Fibroblast of lung (primary cell): ENCODE measurements around the gene RPL41. TPM values are rescaled to one million over a fixed set of nuclear protein-coding genes. Genes with fewer than 3 reads are reported as not detected.

Experiments
- DNase-seq, 2 donors: peaks; one replicate each; pipeline versions ENCODE4 v3.0.0 to v3.0.0-alpha.2; 2010; ENCODE audit warnings: low read depth in 2 of 2
- H2AFZ ChIP-seq: 2 replicates; pipeline ENCODE4 v1.5.1; 2012; ENCODE audit warnings: low read length, control low read depth, inconsistent platforms
- H3K27ac ChIP-seq: 2 replicates; pipeline ENCODE4 v1.5.1; 2011; ENCODE audit warnings: low read length, control low read depth; ENCODE audit not compliant: insufficient read depth
- H3K27me3 ChIP-seq: 2 replicates; pipeline ENCODE4 v1.5.1; 2011; ENCODE audit warnings: mild to moderate bottlenecking, low read length; ENCODE audit not compliant: control insufficient read depth, insufficient read depth
- H3K36me3 ChIP-seq: 2 replicates; pipeline ENCODE4 v1.5.1; 2011; ENCODE audit warnings: low read length; ENCODE audit not compliant: control insufficient read depth, insufficient read depth
- H3K4me1 ChIP-seq: 2 replicates; pipeline ENCODE4 v1.5.1; 2011; ENCODE audit warnings: low read length; ENCODE audit not compliant: control insufficient read depth, insufficient read depth; ENCODE audit errors: extremely low read depth
- H3K4me2 ChIP-seq: 2 replicates; pipeline ENCODE4 v1.5.1; 2011; ENCODE audit warnings: low read length, control low read depth; ENCODE audit not compliant: insufficient read depth; ENCODE audit errors: extremely low read depth
- H3K4me3 ChIP-seq, 4 experiments: fragments of 200-600 bp in 1 of 4; sonication (generic) in 1 of 4; replicated peaks in 1 of 4; 2 replicates each; pipeline ENCODE4 v1.5.1; 2011 to 2016; ENCODE audit warnings: low read length in 4 of 4, low read depth in 3 of 4, mild to moderate bottlenecking in 3 of 4, control low read depth in 2 of 4, inconsistent platforms in 1 of 4, mixed read lengths in 1 of 4; ENCODE audit not compliant: insufficient read depth in 1 of 4; ENCODE audit errors: control extremely low read depth in 1 of 4
- H3K79me2 ChIP-seq: 2 replicates; pipeline ENCODE4 v1.5.1; 2012; ENCODE audit warnings: mild to moderate bottlenecking, low read length, inconsistent platforms; ENCODE audit not compliant: control insufficient read depth, insufficient read depth
- H3K9ac ChIP-seq: 2 replicates; pipeline ENCODE4 v1.5.1; 2011; ENCODE audit warnings: mild to moderate bottlenecking, low read length, control low read depth; ENCODE audit not compliant: insufficient read depth
- H3K9me3 ChIP-seq: 2 replicates; pipeline ENCODE4 v1.5.1; 2012; ENCODE audit warnings: low read depth, low read length; ENCODE audit not compliant: control insufficient read depth, insufficient read depth
- H4K20me1 ChIP-seq: 2 replicates; pipeline ENCODE4 v1.5.1; 2011; ENCODE audit warnings: low read length; ENCODE audit not compliant: control insufficient read depth, insufficient read depth; ENCODE audit errors: extremely low read depth
- EZH2 ChIP-seq: IDR thresholded peaks from 2 replicates; pipeline ENCODE4 v1.5.1; 2012; ENCODE audit warnings: low read length, control low read depth, mild to moderate bottlenecking; ENCODE audit errors: missing control alignments
- polyA plus RNA-seq, 2 donors: library from polyadenylated mRNA; depleted of rRNA in 1 of 2; stranded (reverse) in 1 of 2; unstranded in 1 of 2; fragments of >200 nt; gene quantifications; 2 replicates each; pipeline ENCODE4 v1.2.1, GENCODE V29; 2011 to 2012; ENCODE audit warnings: missing spikeins in 1 of 2
- total RNA-seq: library from RNA; depleted of rRNA; stranded (reverse); fragments of >200 nt; gene quantifications from 2 replicates; pipeline ENCODE4 v1.2.1, GENCODE V29; 2014
- TF ChIP-seq, protein P1 (sequence below), 2 donors: IDR thresholded peaks in 1 of 2; conservative IDR thresholded peaks in 1 of 2; 1 replicate in 1 of 2; 2 replicates in 1 of 2; pipeline ENCODE4 v1.5.1; 2011 to 2012; ENCODE audit warnings: low read length in 2 of 2, control low read depth in 1 of 2, inconsistent platforms in 1 of 2, low read depth in 1 of 2, mild to moderate bottlenecking in 1 of 2

The RPL41 gene
- total and polyA plus RNA-seq, 2 donors (not counting 1 experiment from before 2014, with no cell fraction given), result 2,664 to 6,961 TPM

DNA sequence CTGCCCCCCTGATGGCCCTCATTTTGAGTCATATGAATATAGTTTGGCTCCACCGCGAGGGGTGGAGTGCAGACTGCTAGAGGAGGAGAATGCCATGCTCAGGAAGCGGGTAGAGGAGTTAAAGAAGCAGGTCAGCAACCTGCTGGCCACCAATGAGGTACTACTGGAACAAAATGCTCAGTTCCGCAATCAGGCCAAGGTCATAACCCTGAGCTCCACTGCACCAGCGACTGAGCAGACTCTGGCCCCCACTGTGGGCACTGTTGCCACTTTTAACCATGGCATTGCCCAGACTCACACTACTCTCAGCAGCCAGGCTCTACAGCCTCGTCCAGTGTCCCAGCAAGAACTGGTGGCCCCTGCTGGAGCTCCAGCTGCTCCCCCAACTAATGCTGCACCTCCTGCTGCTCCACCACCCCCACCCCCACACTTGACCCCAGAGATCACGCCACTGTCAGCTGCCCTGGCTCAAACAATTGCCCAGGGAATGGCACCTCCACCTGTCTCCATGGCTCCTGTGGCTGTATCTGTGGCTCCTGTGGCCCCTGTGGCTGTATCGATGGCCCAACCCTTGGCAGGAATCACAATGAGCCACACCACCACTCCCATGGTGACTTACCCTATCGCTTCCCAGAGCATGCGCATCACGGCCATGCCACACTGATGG is 4.9 kb downstream of the RPL41 start:
- peaks cover 15% of the 10 kb centered on the region for H3K4me1 ChIP-seq
- DNase-seq, result no peak
- no peak overlapping the region for H3K4me2 ChIP-seq
- no peaks in the 10 kb centered on the region for H3K27me3 ChIP-seq
- no peaks in the 10 kb centered on the region for H4K20me1 ChIP-seq
- no peak overlapping the region for H3K4me3 ChIP-seq
- no peak overlapping the region for H3K9ac ChIP-seq
- no peaks in the 10 kb centered on the region for H3K9me3 ChIP-seq
- TF ChIP-seq, protein P1, sequence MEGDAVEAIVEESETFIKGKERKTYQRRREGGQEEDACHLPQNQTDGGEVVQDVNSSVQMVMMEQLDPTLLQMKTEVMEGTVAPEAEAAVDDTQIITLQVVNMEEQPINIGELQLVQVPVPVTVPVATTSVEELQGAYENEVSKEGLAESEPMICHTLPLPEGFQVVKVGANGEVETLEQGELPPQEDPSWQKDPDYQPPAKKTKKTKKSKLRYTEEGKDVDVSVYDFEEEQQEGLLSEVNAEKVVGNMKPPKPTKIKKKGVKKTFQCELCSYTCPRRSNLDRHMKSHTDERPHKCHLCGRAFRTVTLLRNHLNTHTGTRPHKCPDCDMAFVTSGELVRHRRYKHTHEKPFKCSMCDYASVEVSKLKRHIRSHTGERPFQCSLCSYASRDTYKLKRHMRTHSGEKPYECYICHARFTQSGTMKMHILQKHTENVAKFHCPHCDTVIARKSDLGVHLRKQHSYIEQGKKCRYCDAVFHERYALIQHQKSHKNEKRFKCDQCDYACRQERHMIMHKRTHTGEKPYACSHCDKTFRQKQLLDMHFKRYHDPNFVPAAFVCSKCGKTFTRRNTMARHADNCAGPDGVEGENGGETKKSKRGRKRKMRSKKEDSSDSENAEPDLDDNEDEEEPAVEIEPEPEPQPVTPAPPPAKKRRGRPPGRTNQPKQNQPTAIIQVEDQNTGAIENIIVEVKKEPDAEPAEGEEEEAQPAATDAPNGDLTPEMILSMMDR (conservative IDR thresholded peaks at IDR 0.05 in 1 of 2, IDR thresholded peaks at IDR 0.05 in 1 of 2; ENCODE audit: low read depth in 1 of 2, low read length in 2 of 2), result no peak
- TF ChIP-seq EZH2, result no peak
- peaks cover 14% of the 10 kb centered on the region for H3K79me2 ChIP-seq
- H3K27ac ChIP-seq, result no peak overlapping the region
- H3K36me3 ChIP-seq, result peaks cover 10% of the 10 kb centered on the region
- no peak overlapping the region for H2AFZ ChIP-seq

GRCh38 chr12:56122637-56123036 is 6.2 kb downstream of the RPL41 start:
- no peaks in the 10 kb centered on the region for H3K9me3 ChIP-seq
- no peak overlapping the region for H3K27ac ChIP-seq
- TF ChIP-seq, protein P1 (conservative IDR thresholded peaks at IDR 0.05 in 1 of 2, IDR thresholded peaks at IDR 0.05 in 1 of 2; ENCODE audit: low read depth in 1 of 2, low read length in 2 of 2), result no peak
- TF ChIP-seq EZH2, result no peak
- H2AFZ ChIP-seq, result no peak overlapping the region
- peaks cover 5% of the 10 kb centered on the region for H3K79me2 ChIP-seq
- peaks cover 10% of the 10 kb centered on the region for H3K36me3 ChIP-seq
- no peak overlapping the region for H3K4me3 ChIP-seq
- H4K20me1 ChIP-seq, result no peaks in the 10 kb centered on the region
- DNase-seq, result no peak
- no peak overlapping the region for H3K4me2 ChIP-seq
- no peaks in the 10 kb centered on the region for H3K27me3 ChIP-seq
- H3K9ac ChIP-seq, result no peak overlapping the region
- peaks cover 22% of the 10 kb centered on the region for H3K4me1 ChIP-seq

- Histone ChIP-seq H3K4me2 (no peak overlapping the region), H2AFZ (no peak overlapping the region), H3K79me2 (peaks cover 11% of the 10 kb centered on the region), H4K20me1 (no peaks in the 10 kb centered on the region), H3K9me3 (no peaks in the 10 kb centered on the region), H3K4me1 (peaks cover 18% of the 10 kb centered on the region), H3K27ac (no peak overlapping the region), H3K9ac (no peak overlapping the region), H3K27me3 (no peaks in the 10 kb centered on the region), H3K4me3 (no peak overlapping the region), H3K36me3 (peaks cover 10% of the 10 kb centered on the region)
- TF ChIP-seq, protein P1 (conservative IDR thresholded peaks at IDR 0.05 in 1 of 2, IDR thresholded peaks at IDR 0.05 in 1 of 2; ENCODE audit: low read depth in 1 of 2, low read length in 2 of 2), result no peak
- no peak for TF ChIP-seq EZH2
- no peak for DNase-seq
Observed at GRCh38 chr12:56124133-56124532, 7.7 kb downstream of the RPL41 start.
